SK-N-SH treated with all-trans-retinoic acid at 6 μM for 48 hours (cell line): Measurements from ENCODE around the gene DENND4C.
A peak's percentile ranks its signal among the peaks of the same experiment; 100 is the strongest.

Experiments
- ATAC-seq: fragments of 200-7000 bp; cut with Tn5 transposase; 3 replicates; pipeline ENCODE4 v1.9.1; 2020; ENCODE audit warnings: mild to moderate bottlenecking, moderate library complexity
- ARNTL ChIP-seq: fragments of 450-650 bp; formaldehyde crosslinking; IDR thresholded peaks from 2 replicates; pipeline ENCODE4 v1.5.0; 2020; ENCODE audit warnings: low read depth, mild to moderate bottlenecking, moderate library complexity, borderline replicate concordance
- BACH2 ChIP-seq: fragments of 250-450 bp; sonication (Bioruptor Pico); IDR thresholded peaks from 2 replicates; pipeline ENCODE4 v1.9.0; 2021; ENCODE audit warnings: mild to moderate bottlenecking, borderline replicate concordance
- CSDC2 ChIP-seq: fragments of 250-450 bp; sonication (Bioruptor Pico); IDR thresholded peaks from 2 replicates; pipeline ENCODE4 v1.5.0; 2020; ENCODE audit warnings: mild to moderate bottlenecking, moderate library complexity
- ESRRG ChIP-seq: fragments of 250-450 bp; sonication (Bioruptor Pico); IDR thresholded peaks from 2 replicates; pipeline ENCODE4 v1.6.1; 2021; ENCODE audit warnings: mild to moderate bottlenecking
- GLIS3 ChIP-seq: fragments of 250-450 bp; sonication (Bioruptor Pico); IDR thresholded peaks from 2 replicates; pipeline ENCODE4 v1.5.0; 2020; ENCODE audit warnings: mild to moderate bottlenecking, moderate library complexity
- ISL1 ChIP-seq: fragments of 250-450 bp; sonication (Bioruptor Pico); IDR thresholded peaks from 2 replicates; pipeline ENCODE4 v2.1.2; 2022; ENCODE audit warnings: mild to moderate bottlenecking, moderate library complexity
- OSR1 ChIP-seq: fragments of 250-450 bp; sonication (Bioruptor Pico); IDR thresholded peaks from 2 replicates; pipeline ENCODE4 v1.8.0; 2022; ENCODE audit warnings: moderate library complexity, mild to moderate bottlenecking, inconsistent platforms
- PPARA ChIP-seq: fragments of 250-450 bp; sonication (Bioruptor Pico); IDR thresholded peaks from 2 replicates; pipeline ENCODE4 v1.5.0; 2020; ENCODE audit warnings: mild to moderate bottlenecking, borderline replicate concordance
- RARB ChIP-seq: fragments of 250-450 bp; sonication (Bioruptor Pico); IDR thresholded peaks from 2 replicates; pipeline ENCODE4 v1.8.0; 2021; ENCODE audit warnings: mild to moderate bottlenecking, moderate library complexity
- TOX ChIP-seq: fragments of 250-450 bp; sonication (Bioruptor Pico); IDR thresholded peaks from 2 replicates; pipeline ENCODE4 v1.8.0; 2021; ENCODE audit warnings: mild to moderate bottlenecking, moderate library complexity, borderline replicate concordance
- ZC3H10 ChIP-seq: fragments of 250-450 bp; sonication (Bioruptor Pico); IDR thresholded peaks from 2 replicates; pipeline ENCODE4 v1.5.1; 2021; ENCODE audit warnings: mild to moderate bottlenecking, moderate library complexity
- ZFP3 ChIP-seq: fragments of 250-450 bp; sonication (Bioruptor Pico); IDR thresholded peaks from 2 replicates; pipeline ENCODE4 v1.5.0; 2020; ENCODE audit warnings: mild to moderate bottlenecking, moderate library complexity
- ZFP30 ChIP-seq: fragments of 450-650 bp; formaldehyde crosslinking; IDR thresholded peaks from 2 replicates; pipeline ENCODE4 v1.5.0; 2022; ENCODE audit warnings: mild to moderate bottlenecking, moderate library complexity
- ZNF565 ChIP-seq: fragments of 450-650 bp; formaldehyde crosslinking; conservative IDR thresholded peaks from 2 replicates; pipeline ENCODE4 v1.5.0; 2020; ENCODE audit warnings: low read depth, mild to moderate bottlenecking, moderate library complexity
- ZNF70 ChIP-seq: fragments of 450-650 bp; formaldehyde crosslinking; IDR thresholded peaks from 2 replicates; pipeline ENCODE4 v1.5.0; 2020; ENCODE audit warnings: mild to moderate bottlenecking, moderate library complexity
- ZNF8 ChIP-seq: fragments of 450-650 bp; formaldehyde crosslinking; IDR thresholded peaks from 2 replicates; pipeline ENCODE4 v1.5.0; 2020; ENCODE audit warnings: mild to moderate bottlenecking, moderate library complexity
- TF ChIP-seq, protein P1 (sequence below): fragments of 250-450 bp; sonication (Bioruptor Pico); IDR thresholded peaks from 2 replicates; pipeline ENCODE4 v1.8.0; 2021; ENCODE audit warnings: low read depth, mild to moderate bottlenecking, moderate library complexity, borderline replicate concordance
- TF ChIP-seq, protein P2 (sequence below): fragments of 250-450 bp; sonication (Bioruptor Pico); IDR thresholded peaks from 2 replicates; pipeline ENCODE4 v1.8.0; 2020; ENCODE audit warnings: mild to moderate bottlenecking, moderate library complexity, borderline replicate concordance
- TF ChIP-seq, protein P3 (sequence below): fragments of 250-450 bp; sonication (Bioruptor Pico); IDR thresholded peaks from 2 replicates; pipeline ENCODE4 v1.5.1; 2020; ENCODE audit warnings: low read depth, mild to moderate bottlenecking, moderate library complexity
- TF ChIP-seq, protein P4 (sequence below): fragments of 250-450 bp; sonication (Bioruptor Pico); IDR thresholded peaks from 2 replicates; pipeline ENCODE4 v1.5.0; 2020; ENCODE audit warnings: mild to moderate bottlenecking, moderate library complexity

The DENND4C gene

DNA sequence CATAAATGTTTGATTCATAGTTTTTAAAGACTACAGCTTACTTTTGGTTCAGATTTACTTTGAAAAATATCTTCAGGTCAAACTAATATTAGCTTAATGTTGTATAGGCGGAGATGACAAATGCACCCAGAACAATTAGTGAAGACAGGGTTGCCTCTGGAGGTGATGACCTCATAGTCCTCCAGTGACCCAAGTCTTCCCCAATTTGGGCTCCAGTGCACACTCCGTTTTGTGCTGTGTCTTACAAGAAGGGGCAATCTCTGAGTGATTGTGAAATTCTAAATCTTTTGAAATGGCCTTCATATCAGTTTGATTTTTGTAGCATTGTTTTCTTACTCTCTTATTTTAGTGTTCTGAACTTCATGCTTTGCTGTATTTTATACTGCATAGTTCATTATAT, 57.6 kb downstream of the DENND4C start:
- no peak for ATAC-seq
- TF ChIP-seq GLIS3 (no peak), CSDC2 (CRISPR knock-in tag) (no peak), ARNTL (CRISPR knock-in tag) (no peak), ZC3H10 (CRISPR knock-in tag) (no peak), ZNF565 (CRISPR knock-in tag) (no peak)
- TF ChIP-seq, protein P1, sequence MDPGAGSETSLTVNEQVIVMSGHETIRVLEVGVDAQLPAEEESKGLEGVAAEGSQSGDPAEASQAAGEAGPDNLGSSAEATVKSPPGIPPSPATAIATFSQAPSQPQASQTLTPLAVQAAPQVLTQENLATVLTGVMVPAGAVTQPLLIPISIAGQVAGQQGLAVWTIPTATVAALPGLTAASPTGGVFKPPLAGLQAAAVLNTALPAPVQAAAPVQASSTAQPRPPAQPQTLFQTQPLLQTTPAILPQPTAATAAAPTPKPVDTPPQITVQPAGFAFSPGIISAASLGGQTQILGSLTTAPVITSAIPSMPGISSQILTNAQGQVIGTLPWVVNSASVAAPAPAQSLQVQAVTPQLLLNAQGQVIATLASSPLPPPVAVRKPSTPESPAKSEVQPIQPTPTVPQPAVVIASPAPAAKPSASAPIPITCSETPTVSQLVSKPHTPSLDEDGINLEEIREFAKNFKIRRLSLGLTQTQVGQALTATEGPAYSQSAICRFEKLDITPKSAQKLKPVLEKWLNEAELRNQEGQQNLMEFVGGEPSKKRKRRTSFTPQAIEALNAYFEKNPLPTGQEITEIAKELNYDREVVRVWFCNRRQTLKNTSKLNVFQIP (CRISPR knock-in tag) = no peak

DNA sequence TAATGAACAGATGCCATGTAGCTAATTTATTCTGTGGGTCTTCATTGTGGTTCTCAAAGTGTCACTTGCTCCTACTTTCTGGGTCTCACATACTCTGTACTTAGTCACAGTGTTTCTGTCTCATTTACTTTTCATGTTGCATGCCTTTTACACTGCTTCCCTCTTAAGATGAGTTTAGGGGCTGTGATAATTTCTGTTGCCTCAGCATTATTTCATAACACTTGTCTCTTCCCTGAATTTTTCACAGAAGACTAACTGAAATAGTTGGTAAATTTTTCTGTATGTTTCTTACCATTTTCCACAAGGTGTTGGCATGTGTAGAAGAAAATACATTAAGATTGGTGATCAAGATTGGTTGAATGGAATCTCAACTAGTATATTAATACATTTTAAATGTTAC, 59.6 kb downstream of the DENND4C start:
- TF ChIP-seq ARNTL (CRISPR knock-in tag) (no peak), ZNF565 (CRISPR knock-in tag) (no peak), PPARA (CRISPR knock-in tag) (no peak)
- ATAC-seq = no peak

DNA sequence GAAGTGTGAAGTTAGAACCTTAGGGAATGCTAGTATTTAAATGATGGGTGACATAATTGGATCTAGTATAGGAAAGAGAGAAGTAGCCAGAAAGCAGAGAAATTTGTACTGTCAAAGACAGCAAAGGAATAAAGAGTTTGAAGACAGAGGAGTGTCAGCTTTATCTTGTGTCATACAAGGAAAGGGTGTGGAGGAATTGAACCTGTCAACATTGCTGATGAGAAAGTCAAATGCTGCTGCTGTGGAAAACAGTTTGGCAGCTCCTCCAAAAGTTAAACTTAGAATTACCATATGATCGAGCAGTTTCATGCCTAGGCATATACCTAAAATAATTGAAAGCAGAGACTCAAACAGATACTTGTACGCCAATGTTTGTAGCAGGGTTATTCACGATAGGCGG, 63.7 kb downstream of the DENND4C start:
- ATAC-seq = no peak
- TF ChIP-seq BACH2 (CRISPR knock-in tag) = no peak
- no peak for TF ChIP-seq TOX (CRISPR knock-in tag)
- TF ChIP-seq ZFP30 (CRISPR knock-in tag) = no peak
- no peak for TF ChIP-seq GLIS3
- TF ChIP-seq ZNF8 (CRISPR knock-in tag) = no peak
- no peak for TF ChIP-seq CSDC2 (CRISPR knock-in tag)
- TF ChIP-seq, protein P2, sequence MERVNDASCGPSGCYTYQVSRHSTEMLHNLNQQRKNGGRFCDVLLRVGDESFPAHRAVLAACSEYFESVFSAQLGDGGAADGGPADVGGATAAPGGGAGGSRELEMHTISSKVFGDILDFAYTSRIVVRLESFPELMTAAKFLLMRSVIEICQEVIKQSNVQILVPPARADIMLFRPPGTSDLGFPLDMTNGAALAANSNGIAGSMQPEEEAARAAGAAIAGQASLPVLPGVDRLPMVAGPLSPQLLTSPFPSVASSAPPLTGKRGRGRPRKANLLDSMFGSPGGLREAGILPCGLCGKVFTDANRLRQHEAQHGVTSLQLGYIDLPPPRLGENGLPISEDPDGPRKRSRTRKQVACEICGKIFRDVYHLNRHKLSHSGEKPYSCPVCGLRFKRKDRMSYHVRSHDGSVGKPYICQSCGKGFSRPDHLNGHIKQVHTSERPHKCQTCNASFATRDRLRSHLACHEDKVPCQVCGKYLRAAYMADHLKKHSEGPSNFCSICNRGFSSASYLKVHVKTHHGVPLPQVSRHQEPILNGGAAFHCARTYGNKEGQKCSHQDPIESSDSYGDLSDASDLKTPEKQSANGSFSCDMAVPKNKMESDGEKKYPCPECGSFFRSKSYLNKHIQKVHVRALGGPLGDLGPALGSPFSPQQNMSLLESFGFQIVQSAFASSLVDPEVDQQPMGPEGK (CRISPR knock-in tag) = no peak
- TF ChIP-seq, protein P3, sequence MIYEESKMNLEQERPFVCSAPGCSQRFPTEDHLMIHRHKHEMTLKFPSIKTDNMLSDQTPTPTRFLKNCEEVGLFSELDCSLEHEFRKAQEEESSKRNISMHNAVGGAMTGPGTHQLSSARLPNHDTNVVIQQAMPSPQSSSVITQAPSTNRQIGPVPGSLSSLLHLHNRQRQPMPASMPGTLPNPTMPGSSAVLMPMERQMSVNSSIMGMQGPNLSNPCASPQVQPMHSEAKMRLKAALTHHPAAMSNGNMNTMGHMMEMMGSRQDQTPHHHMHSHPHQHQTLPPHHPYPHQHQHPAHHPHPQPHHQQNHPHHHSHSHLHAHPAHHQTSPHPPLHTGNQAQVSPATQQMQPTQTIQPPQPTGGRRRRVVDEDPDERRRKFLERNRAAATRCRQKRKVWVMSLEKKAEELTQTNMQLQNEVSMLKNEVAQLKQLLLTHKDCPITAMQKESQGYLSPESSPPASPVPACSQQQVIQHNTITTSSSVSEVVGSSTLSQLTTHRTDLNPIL = no peak
- TF ChIP-seq, protein P4, sequence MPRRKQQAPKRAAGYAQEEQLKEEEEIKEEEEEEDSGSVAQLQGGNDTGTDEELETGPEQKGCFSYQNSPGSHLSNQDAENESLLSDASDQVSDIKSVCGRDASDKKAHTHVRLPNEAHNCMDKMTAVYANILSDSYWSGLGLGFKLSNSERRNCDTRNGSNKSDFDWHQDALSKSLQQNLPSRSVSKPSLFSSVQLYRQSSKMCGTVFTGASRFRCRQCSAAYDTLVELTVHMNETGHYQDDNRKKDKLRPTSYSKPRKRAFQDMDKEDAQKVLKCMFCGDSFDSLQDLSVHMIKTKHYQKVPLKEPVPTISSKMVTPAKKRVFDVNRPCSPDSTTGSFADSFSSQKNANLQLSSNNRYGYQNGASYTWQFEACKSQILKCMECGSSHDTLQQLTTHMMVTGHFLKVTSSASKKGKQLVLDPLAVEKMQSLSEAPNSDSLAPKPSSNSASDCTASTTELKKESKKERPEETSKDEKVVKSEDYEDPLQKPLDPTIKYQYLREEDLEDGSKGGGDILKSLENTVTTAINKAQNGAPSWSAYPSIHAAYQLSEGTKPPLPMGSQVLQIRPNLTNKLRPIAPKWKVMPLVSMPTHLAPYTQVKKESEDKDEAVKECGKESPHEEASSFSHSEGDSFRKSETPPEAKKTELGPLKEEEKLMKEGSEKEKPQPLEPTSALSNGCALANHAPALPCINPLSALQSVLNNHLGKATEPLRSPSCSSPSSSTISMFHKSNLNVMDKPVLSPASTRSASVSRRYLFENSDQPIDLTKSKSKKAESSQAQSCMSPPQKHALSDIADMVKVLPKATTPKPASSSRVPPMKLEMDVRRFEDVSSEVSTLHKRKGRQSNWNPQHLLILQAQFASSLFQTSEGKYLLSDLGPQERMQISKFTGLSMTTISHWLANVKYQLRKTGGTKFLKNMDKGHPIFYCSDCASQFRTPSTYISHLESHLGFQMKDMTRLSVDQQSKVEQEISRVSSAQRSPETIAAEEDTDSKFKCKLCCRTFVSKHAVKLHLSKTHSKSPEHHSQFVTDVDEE = no peak
- TF ChIP-seq ISL1 (CRISPR knock-in tag) = no peak
- TF ChIP-seq PPARA (CRISPR knock-in tag) = no peak

DNA sequence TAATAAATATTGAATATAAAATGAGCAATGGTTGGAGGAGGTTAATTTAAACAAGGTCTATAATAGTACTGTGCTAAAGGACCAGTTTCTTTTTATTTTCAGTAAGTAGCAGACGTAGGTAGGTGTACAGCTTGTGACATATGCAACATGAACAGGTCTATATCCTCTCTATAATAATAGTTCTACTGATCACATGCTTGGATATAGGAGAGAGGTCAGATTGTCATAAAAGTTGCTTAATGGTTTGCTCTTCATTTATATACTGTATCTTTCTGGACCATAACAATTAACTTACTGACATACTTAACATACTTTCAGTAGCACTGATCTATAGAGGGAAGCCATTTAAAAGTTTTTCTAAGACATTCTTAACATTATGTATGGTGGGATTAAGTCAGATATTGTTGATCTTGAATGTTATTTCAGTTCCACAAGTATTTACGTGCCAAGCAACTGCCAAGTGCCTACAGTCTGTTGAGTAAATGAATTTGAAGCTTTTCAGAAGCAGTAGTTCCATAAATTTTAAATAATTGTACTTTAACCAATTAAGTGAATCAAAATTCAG, 68.0 kb downstream of the DENND4C start:
- no peak for ATAC-seq
- TF ChIP-seq, protein P2 (CRISPR knock-in tag) = no peak
- peak; percentile 13; the same call in 1 of the 2 replicates for TF ChIP-seq ISL1 (CRISPR knock-in tag)

DNA sequence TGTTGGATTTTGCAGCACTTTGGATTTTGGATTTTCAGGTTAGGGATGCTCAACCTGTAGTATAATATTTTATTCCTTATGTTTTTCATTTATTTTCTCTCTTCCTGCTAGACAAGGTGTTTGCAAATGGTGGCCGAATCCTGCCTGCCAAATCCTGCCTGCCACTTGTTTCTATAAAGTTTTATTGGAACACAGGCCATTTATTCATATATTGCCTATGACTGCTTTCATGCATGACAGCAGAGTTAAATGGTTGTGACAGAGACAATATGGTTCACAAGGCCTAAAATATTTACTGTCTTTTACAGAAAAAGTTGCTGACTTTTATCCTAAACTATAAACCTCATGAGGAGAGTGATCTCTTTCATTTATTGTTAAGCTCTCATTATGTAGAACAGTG, 72.7 kb downstream of the DENND4C start:
- no peak for ATAC-seq
- TF ChIP-seq, protein P2 (CRISPR knock-in tag) = no peak
- TF ChIP-seq, protein P3 = no peak
- TF ChIP-seq OSR1 (CRISPR knock-in tag) (no peak), ZC3H10 (CRISPR knock-in tag) (no peak), ZFP3 (CRISPR knock-in tag) (no peak), ARNTL (CRISPR knock-in tag) (no peak), ESRRG (no peak), ZNF70 (CRISPR knock-in tag) (no peak), BACH2 (CRISPR knock-in tag) (no peak), RARB (CRISPR knock-in tag) (no peak)
